PC-9 (cell line): Measurements from ENCODE around the gene UCP3. TPM values are rescaled to one million over a fixed set of nuclear protein-coding genes. Genes with fewer than 3 reads are reported as not detected.

Experiments used
- BruUV-seq: library from RNA; stranded (reverse); fragments of 400-500 nt; replicated peaks from 2 replicates; lab custom pipeline; 2021; lab: Mats Ljungman, UMichigan
- CTCF ChIA-PET: fragments of 300-600 bp; sonication (Branson Sonifier 250); formaldehyde crosslinking; loops from one replicate; lab custom pipeline; 2022; ENCODE audit warnings: antibody characterized with exemption; lab: Charles Lee
- POLR2A ChIA-PET: fragments of 300-600 bp; sonication (Branson Sonifier 250); formaldehyde crosslinking; loops from one replicate; lab custom pipeline; 2022; ENCODE audit warnings: antibody characterized with exemption; ENCODE audit not compliant: unreplicated experiment; lab: Charles Lee
- DNase-seq, 2 experiments: peaks; one replicate each; pipeline versions ENCODE4 v3.0.0 to v3.0.0-alpha.2; 2015 to 2022; ENCODE audit warnings: mixed read lengths in 1 of 2
- H2AFZ ChIP-seq: fragments of 200-600 bp; sonication (generic); 2 replicates; pipeline ENCODE4 v1.8.1; 2017; ENCODE audit warnings: antibody characterized with exemption
- H3F3A ChIP-seq: fragments of 200-600 bp; sonication (generic); 2 replicates; pipeline ENCODE4 v1.8.1; 2017; ENCODE audit warnings: antibody characterized with exemption, mild to moderate bottlenecking, low read depth; ENCODE audit not compliant: insufficient read depth
- H3K27ac ChIP-seq: fragments of 200-600 bp; sonication (generic); 2 replicates; pipeline ENCODE4 v1.6.1; 2016; ENCODE audit warnings: mixed run types
- H3K27me3 ChIP-seq: fragments of 200-600 bp; sonication (generic); 2 replicates; pipeline ENCODE4 v1.6.1; 2016; ENCODE audit warnings: low read depth, mixed run types; ENCODE audit not compliant: insufficient read depth
- H3K36me3 ChIP-seq: fragments of 200-600 bp; sonication (generic); 2 replicates; pipeline ENCODE4 v1.6.1; 2016; ENCODE audit warnings: low read depth, mixed run types
- H3K4me1 ChIP-seq: fragments of 200-600 bp; sonication (generic); replicated peaks from 2 replicates; pipeline ENCODE4 v1.6.1; 2016; ENCODE audit warnings: mixed run types; ENCODE audit not compliant: insufficient read depth
- H3K4me2 ChIP-seq: fragments of 200-600 bp; sonication (generic); 2 replicates; pipeline ENCODE4 v1.6.1; 2017; ENCODE audit warnings: mixed run types
- H3K4me3 ChIP-seq: fragments of 200-600 bp; sonication (generic); 2 replicates; pipeline ENCODE4 v1.6.1; 2016; ENCODE audit warnings: mixed run types
- H3K79me2 ChIP-seq: fragments of 200-600 bp; sonication (generic); 2 replicates; pipeline ENCODE4 v1.6.1; 2017; ENCODE audit warnings: low read depth, mixed run types
- H3K9me2 ChIP-seq: fragments of 200-600 bp; sonication (generic); 2 replicates; pipeline ENCODE4 v1.8.1; 2017; ENCODE audit warnings: mild to moderate bottlenecking; ENCODE audit not compliant: insufficient read depth
- H3K9me3 ChIP-seq: fragments of 200-600 bp; sonication (generic); 2 replicates; pipeline ENCODE4 v1.8.1; 2016; ENCODE audit warnings: low read depth; ENCODE audit not compliant: insufficient read depth
- H4K20me1 ChIP-seq: fragments of 200-600 bp; sonication (generic); 2 replicates; pipeline ENCODE4 v1.8.1; 2017; ENCODE audit not compliant: insufficient read depth
- CTCF ChIP-seq: fragments of 200-600 bp; sonication (generic); conservative IDR thresholded peaks from 2 replicates; pipeline ENCODE4 v1.6.1; 2017; ENCODE audit warnings: mixed run types, antibody characterized with exemption, mild to moderate bottlenecking, moderate library complexity
- EZH2 ChIP-seq: fragments of 200-600 bp; sonication (generic); IDR thresholded peaks from 2 replicates; pipeline ENCODE4 v1.8.0; 2017; ENCODE audit warnings: antibody characterized with exemption, low read depth
- intact Hi-C: fragments of 100-400 bp; cut with micrococcal nuclease; formaldehyde crosslinking; loops from one replicate; pipeline ENCODE4 v1.10.0; 2022; ENCODE audit not compliant: unreplicated experiment
- total RNA-seq: library from RNA; stranded (reverse); gene quantifications from 2 replicates; pipeline ENCODE4 v1.2.3, GENCODE V29; 2021

Gene UCP3
- total RNA-seq, 1 experiment from 2014 or later: 2.0 TPM

- ChIA-PET CTCF (no interaction called here), POLR2A (no interaction called here)
- Histone ChIP-seq H4K20me1 (no peaks in the 10 kb centered on the region), H3K79me2 (no peaks in the 10 kb centered on the region), H3K27ac (no peak overlapping the region), H3K9me3 (no peaks in the 10 kb centered on the region), H3K4me3 (no peak overlapping the region), H2AFZ (no peak overlapping the region), H3K4me2 (no peak overlapping the region), H3K9me2 (no peaks in the 10 kb centered on the region), H3K4me1 (no peaks in the 10 kb centered on the region), H3F3A (no peaks in the 10 kb centered on the region), H3K36me3 (no peaks in the 10 kb centered on the region), H3K27me3 (no peaks in the 10 kb centered on the region)
- TF ChIP-seq CTCF (no peak), EZH2 (no peak)
- no peak for DNase-seq
- no TSS peak for BruUV-seq
- intact Hi-C loops: no loop called here
These were observed 4.7 kb downstream of the UCP3 start for GRCh38 chr11:74004046-74004695.

DNA sequence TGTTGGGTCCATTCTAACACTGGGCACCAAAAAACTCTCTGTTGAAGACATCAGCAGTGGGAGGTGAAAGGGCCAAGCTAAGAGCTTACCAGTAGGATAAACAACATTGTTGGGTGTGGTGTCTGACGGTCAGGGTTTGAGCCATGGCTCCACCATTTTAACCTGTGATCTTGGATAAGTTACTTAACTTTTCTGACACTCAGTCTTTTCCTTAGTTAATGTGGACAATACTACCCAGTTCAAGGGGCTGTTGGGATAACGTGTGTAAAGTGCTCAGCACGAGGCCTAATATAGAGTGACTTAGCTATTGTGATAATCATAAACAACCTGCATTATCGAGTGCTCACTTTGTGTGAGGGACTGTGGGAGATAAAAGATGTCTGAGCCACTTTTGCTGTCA is 6.1 kb downstream of the UCP3 start:
- Histone ChIP-seq H3K36me3 (no peaks in the 10 kb centered on the region), H3K9me3 (no peaks in the 10 kb centered on the region), H2AFZ (no peak overlapping the region), H3K4me3 (no peak overlapping the region), H3K79me2 (no peaks in the 10 kb centered on the region), H3K27ac (no peak overlapping the region), H3K27me3 (no peaks in the 10 kb centered on the region), H3K9me2 (no peaks in the 10 kb centered on the region), H4K20me1 (no peaks in the 10 kb centered on the region), H3F3A (no peaks in the 10 kb centered on the region), H3K4me2 (no peak overlapping the region), H3K4me1 (no peaks in the 10 kb centered on the region)
- CTCF ChIA-PET: no interaction called here
- TF ChIP-seq EZH2: no peak
- TF ChIP-seq CTCF: no peak
- no peak for DNase-seq
- POLR2A ChIA-PET: no interaction called here
- intact Hi-C loops: no loop called here
- BruUV-seq: no TSS peak

GRCh38 chr11:74001822-74002286 is 7.0 kb downstream of the UCP3 start:
- no peaks in the 10 kb centered on the region for H3K27me3 ChIP-seq
- no peaks in the 10 kb centered on the region for H3K4me1 ChIP-seq
- BruUV-seq: no TSS peak
- intact Hi-C loops: no loop called here
- H3K79me2 ChIP-seq: no peaks in the 10 kb centered on the region
- H3K27ac ChIP-seq: no peak overlapping the region
- no peak for DNase-seq
- H3F3A ChIP-seq: no peaks in the 10 kb centered on the region
- CTCF ChIA-PET: no interaction called here
- no peaks in the 10 kb centered on the region for H4K20me1 ChIP-seq
- no peak overlapping the region for H3K4me3 ChIP-seq
- no peak overlapping the region for H3K4me2 ChIP-seq
- no peaks in the 10 kb centered on the region for H3K9me2 ChIP-seq
- TF ChIP-seq CTCF (no peak), EZH2 (no peak)
- H2AFZ ChIP-seq: no peak overlapping the region
- POLR2A ChIA-PET: no interaction called here
- H3K9me3 ChIP-seq: no peaks in the 10 kb centered on the region
- no peaks in the 10 kb centered on the region for H3K36me3 ChIP-seq
